B cell (primary cell): Measurements from ENCODE around the gene NBPF3. TPM values are rescaled to one million over a fixed set of nuclear protein-coding genes. Genes with fewer than 3 reads are reported as not detected.

ENCODE experiments used
- ATAC-seq: fragments of 200-7000 bp; cut with Tn5 transposase; one replicate; pipeline ENCODE4 v1.10.0; 2021; ENCODE audit warnings: low read depth, mild to moderate bottlenecking, moderate number of reproducible peaks, moderate library complexity
- CTCF ChIA-PET: fragments of 350-600 bp; sonication (Branson Sonifier 250); formaldehyde crosslinking; loops from one replicate; lab custom pipeline; 2021; ENCODE audit warnings: antibody characterized with exemption, inconsistent platforms; lab: Charles Lee
- POLR2A ChIA-PET: fragments of 350-600 bp; sonication (Branson Sonifier 250); formaldehyde crosslinking; loops from one replicate; lab custom pipeline; 2021; ENCODE audit warnings: antibody characterized with exemption; lab: Charles Lee
- DNase-seq: peaks from one replicate; pipeline ENCODE4 v3.0.0; 2013
- H2AFZ ChIP-seq: 2 replicates; pipeline ENCODE4 v1.6.1; 2012; ENCODE audit warnings: mild to moderate bottlenecking, low read depth, low read length; ENCODE audit not compliant: insufficient read depth, poor library complexity, severe bottlenecking
- H3K27ac ChIP-seq, 2 donors: 1 replicate in 1 of 2; 2 replicates in 1 of 2; pipeline ENCODE4 v1.5.1; 2012 to 2013; ENCODE audit warnings: low read length in 2 of 2, mild to moderate bottlenecking in 2 of 2, moderate library complexity in 1 of 2
- H3K27me3 ChIP-seq, 4 experiments: fragments of 200-600 bp in 1 of 4; sonication (generic) in 1 of 4; replicated peaks in 1 of 4; 1 replicate in 2 of 4; 2 replicates in 2 of 4; pipeline versions ENCODE4 v1.6.1 to v1.7.0; 2013 to 2016; ENCODE audit warnings: low read length in 3 of 4, mild to moderate bottlenecking in 2 of 4, mixed read lengths in 1 of 4, moderate library complexity in 1 of 4; ENCODE audit not compliant: insufficient read depth in 4 of 4, control insufficient read depth in 3 of 4; ENCODE audit errors: control extremely low read depth in 1 of 4
- H3K36me3 ChIP-seq, 2 experiments: replicated peaks in 1 of 2; 1 replicate in 1 of 2; 2 replicates in 1 of 2; pipeline versions ENCODE4 v1.6.1 to v1.7.1; 2013; ENCODE audit warnings: low read length in 1 of 2; ENCODE audit not compliant: insufficient read depth in 2 of 2, control insufficient read depth in 1 of 2; ENCODE audit errors: control extremely low read depth in 1 of 2, extremely low read depth in 1 of 2
- H3K4me1 ChIP-seq, 2 donors: fragments of 200-600 bp in 1 of 2; sonication (generic) in 1 of 2; 1 replicate in 1 of 2; 2 replicates in 1 of 2; pipeline versions ENCODE4 v1.5.1 to v1.6.1; 2013 to 2017; ENCODE audit warnings: low read length in 2 of 2; ENCODE audit not compliant: control insufficient read depth in 2 of 2, insufficient read depth in 2 of 2
- H3K4me2 ChIP-seq: replicated peaks from 2 replicates; pipeline ENCODE3; 2012; ENCODE audit warnings: mild to moderate bottlenecking, low read depth, low read length; ENCODE audit not compliant: poor library complexity, severe bottlenecking
- H3K4me3 ChIP-seq, 5 experiments: fragments of 200-600 bp in 1 of 5; sonication (generic) in 1 of 5; 1 replicate in 3 of 5; 2 replicates in 2 of 5; pipeline versions ENCODE4 v1.5.1 to v1.7.0; 2011 to 2016; ENCODE audit warnings: low read length in 4 of 5, mild to moderate bottlenecking in 4 of 5, low read depth in 2 of 5, control low read depth in 1 of 5, moderate library complexity in 1 of 5; ENCODE audit not compliant: insufficient read depth in 1 of 5; ENCODE audit errors: control extremely low read depth in 1 of 5, extremely low read depth in 1 of 5
- H3K79me2 ChIP-seq: fragments of 200-600 bp; sonication (generic); one replicate; pipeline ENCODE4 v1.6.0; 2016; ENCODE audit warnings: low read length; ENCODE audit not compliant: control insufficient read depth, insufficient read depth
- H3K9ac ChIP-seq: fragments of 200-600 bp; sonication (generic); 2 replicates; pipeline ENCODE4 v1.6.1; 2017; ENCODE audit warnings: mild to moderate bottlenecking, low read length, moderate library complexity
- H3K9me3 ChIP-seq, 3 donors: one replicate each; pipeline versions ENCODE4 v1.6.1 to v1.7.1; 2013; ENCODE audit warnings: low read length in 2 of 3; ENCODE audit not compliant: control insufficient read depth in 2 of 3, insufficient read depth in 1 of 3; ENCODE audit errors: control extremely low read depth in 1 of 3
- H4K20me1 ChIP-seq: 2 replicates; pipeline ENCODE4 v1.6.0; 2012; ENCODE audit warnings: mild to moderate bottlenecking, low read length; ENCODE audit not compliant: insufficient read depth, control insufficient read depth, poor library complexity, severe bottlenecking
- H3K27ac Mint-ChIP-seq: one replicate; pipeline ENCODE4 v1.8.0; 2021; ENCODE audit warnings: mixed read lengths
- H3K27me3 Mint-ChIP-seq: one replicate; pipeline ENCODE4 v1.8.0; 2021; ENCODE audit warnings: mixed read lengths
- H3K4me1 Mint-ChIP-seq: one replicate; pipeline ENCODE4 v1.8.0; 2021; ENCODE audit warnings: mixed read lengths
- H3K4me3 Mint-ChIP-seq: one replicate; pipeline ENCODE4 v1.8.0; 2021; ENCODE audit warnings: mixed read lengths
- H3K9me3 Mint-ChIP-seq: one replicate; pipeline ENCODE4 v1.8.0; 2022; ENCODE audit warnings: mixed read lengths; ENCODE audit not compliant: insufficient read depth
- CTCF ChIP-seq: fragments of 200-600 bp; IDR thresholded peaks from one replicate; pipeline ENCODE4 v1.8.0; 2022; ENCODE audit warnings: antibody characterized with exemption, mild to moderate bottlenecking
- EZH2 ChIP-seq: IDR thresholded peaks from 2 replicates; pipeline ENCODE4 v1.6.1; 2012; ENCODE audit warnings: borderline replicate concordance, low read depth, mild to moderate bottlenecking, moderate library complexity, low read length; ENCODE audit not compliant: insufficient read depth, poor library complexity, severe bottlenecking
- WGBS: methylation state at CpG from one replicate; pipeline ENCODE4 v1.1.5; 2013; ENCODE audit warnings: missing lambda C conversion rate; ENCODE audit not compliant: insufficient coverage; 5-methylcytosine and 5-hydroxymethylcytosine counted together
- intact Hi-C: fragments of 100-400 bp; cut with micrococcal nuclease; formaldehyde crosslinking; loops from one replicate; pipeline ENCODE4 v1.10.0; 2022
- polyA plus RNA-seq: library from polyadenylated mRNA; depleted of rRNA; stranded (reverse); fragments of >200 nt; gene quantifications from 2 replicates; pipeline ENCODE4 v1.2.3, GENCODE V29; 2012
- total RNA-seq, 2 donors: library from RNA; stranded (reverse); fragments of 120-200 nt in 1 of 2; gene quantifications; 1 replicate in 1 of 2; 2 replicates in 1 of 2; pipeline versions ENCODE4 v1.2.3 to v1.2.4, GENCODE V29; 2013 to 2022

Gene NBPF3
- total and polyA plus RNA-seq, 2 donors (not counting 1 experiment from before 2014, with no cell fraction given): 2.0 to 4.2 TPM

- DNase-seq (no peak), ATAC-seq (no peak)
- no peak overlapping the region for H3K9ac ChIP-seq
- TF ChIP-seq EZH2 (no peak), CTCF (no peak)
- no peaks in the 10 kb centered on the region for H3K79me2 ChIP-seq
- no peaks in the 10 kb centered on the region for H3K36me3 ChIP-seq
- intact Hi-C loops: no loop called here
- no peaks in the 10 kb centered on the region for H3K27me3 ChIP-seq
- H3K27me3 Mint-ChIP-seq: no peaks in the 10 kb centered on the region
- WGBS: 89% methylated on average over 10 of the region's 11 CpGs
- CTCF ChIA-PET: interaction anchor here (1.1 to 1.6 kb wide), 4 partner anchors 9 to 14 kb away, joined by 3 to 4 read pairs (median 4); partner anchors contain the start of gene ALPL
- H4K20me1 ChIP-seq: no peaks in the 10 kb centered on the region
- H3K27ac ChIP-seq: no peak overlapping the region
- no peak overlapping the region for H2AFZ ChIP-seq
- peak overlapping the region; percentile 21 for H3K27ac Mint-ChIP-seq
- H3K4me1 ChIP-seq: peaks cover 55 to 84% of the 10 kb centered on the region in 2 donors
- H3K9me3 Mint-ChIP-seq: no peaks in the 10 kb centered on the region
- H3K9me3 ChIP-seq: peaks cover 0 to 6% (median 0%) of the 10 kb centered on the region in 3 donors
- no peak overlapping the region for H3K4me2 ChIP-seq
- POLR2A ChIA-PET: interaction anchor here (0.6 kb wide), 1 partner anchor 231 kb away, joined by 3 read pairs; no protein-coding TSS in a partner anchor
- H3K4me1 Mint-ChIP-seq: peaks cover 70% of the 10 kb centered on the region
- H3K4me3 Mint-ChIP-seq: peak overlapping the region; percentile 11
- no peak overlapping the region for H3K4me3 ChIP-seq
Observed at GRCh38 chr1:21522525-21523038, 82.6 kb downstream of the NBPF3 start.

- CTCF ChIA-PET: interaction anchor here (0.8 to 1.6 kb wide), 3 partner anchors 9 to 15 kb away, joined by 3 to 4 read pairs (median 3); no protein-coding TSS in a partner anchor
- peaks cover 63% of the 10 kb centered on the region for H3K4me1 Mint-ChIP-seq
Observed at GRCh38 chr1:21523297-21523813, 83.4 kb downstream of the NBPF3 start.

More at GRCh38 chr1:21523297-21523813, 83.4 kb downstream of the NBPF3 start:
- H3K27ac ChIP-seq: peak overlapping the region in 1 of 2 donors; percentile 66
- H3K27me3 ChIP-seq: no peaks in the 10 kb centered on the region
- H4K20me1 ChIP-seq: no peaks in the 10 kb centered on the region
- no peak overlapping the region for H3K4me3 ChIP-seq
- Mint-ChIP-seq H3K27ac (peak overlapping the region; percentile 81), H3K9me3 (no peaks in the 10 kb centered on the region), H3K4me3 (peak overlapping the region; percentile 44), H3K27me3 (no peaks in the 10 kb centered on the region)
- H3K4me2 ChIP-seq: peak overlapping the region; percentile 70
- ATAC-seq: no peak
- POLR2A ChIA-PET: interaction anchor here (0.7 kb wide), 1 partner anchor 10 kb away, joined by 6 read pairs; no protein-coding TSS in a partner anchor
- intact Hi-C loops: no loop called here
- H2AFZ ChIP-seq: peak overlapping the region; percentile 11
- TF ChIP-seq EZH2: no peak
- TF ChIP-seq CTCF: no peak
- no peaks in the 10 kb centered on the region for H3K36me3 ChIP-seq
- peaks cover 47 to 76% of the 10 kb centered on the region in 2 donors for H3K4me1 ChIP-seq
- peaks cover 0 to 6% (median 0%) of the 10 kb centered on the region in 3 donors for H3K9me3 ChIP-seq
- no peaks in the 10 kb centered on the region for H3K79me2 ChIP-seq
- peak; percentile 49 for DNase-seq
- 73% methylated on average over 5 of the region's 7 CpGs for WGBS
- peak overlapping the region; percentile 4 for H3K9ac ChIP-seq
